HG03039 (cell line): ENCODE data around the gene CHID1.

Source experiments
- ATAC-seq: cut with Tn5 transposase; IDR thresholded peaks from one replicate; pipeline ENCODE4 v1.9.1; 2021; ENCODE audit warnings: mild to moderate bottlenecking, moderate library complexity; ENCODE audit not compliant: unreplicated experiment

The CHID1 gene

GRCh38 chr11:889687-890475 is 20.7 kb downstream of the CHID1 start:
- no peak for ATAC-seq

GRCh38 chr11:889257-889656 is 21.4 kb downstream of the CHID1 start:
- no peak for ATAC-seq

GRCh38 chr11:888310-889212 is 22.0 kb downstream of the CHID1 start:
- ATAC-seq: no peak

- ATAC-seq: no peak
Measured at GRCh38 chr11:887589-887988, 23.0 kb downstream of the CHID1 start.

GRCh38 chr11:886568-886967 is 24.0 kb downstream of the CHID1 start:
- no peak for ATAC-seq

- ATAC-seq: no peak
Measured at GRCh38 chr11:884578-885070, 26.0 kb downstream of the CHID1 start.

- ATAC-seq: no peak
Measured at GRCh38 chr11:883527-883926, 27.1 kb downstream of the CHID1 start.

GRCh38 chr11:882596-882995 is 28.0 kb downstream of the CHID1 start:
- no peak for ATAC-seq

- no peak for ATAC-seq
Measured at GRCh38 chr11:880447-880846, 30.2 kb downstream of the CHID1 start.

GRCh38 chr11:877565-877964 is 33.0 kb downstream of the CHID1 start:
- ATAC-seq: no peak

GRCh38 chr11:876545-876944 is 34.1 kb downstream of the CHID1 start:
- ATAC-seq: no peak

- no peak for ATAC-seq
Measured at GRCh38 chr11:875769-876301, 34.8 kb downstream of the CHID1 start.

- no peak for ATAC-seq
Measured at GRCh38 chr11:875203-875602, 35.4 kb downstream of the CHID1 start.

GRCh38 chr11:873706-874105 is 36.9 kb downstream of the CHID1 start:
- ATAC-seq: no peak

GRCh38 chr11:872799-873198 is 37.8 kb downstream of the CHID1 start:
- no peak for ATAC-seq

GRCh38 chr11:871472-871871 is 39.1 kb downstream of the CHID1 start:
- ATAC-seq: no peak

- ATAC-seq: no peak
Measured at GRCh38 chr11:870418-870817, 40.2 kb downstream of the CHID1 start.

GRCh38 chr11:870127-870413 is 40.5 kb downstream of the CHID1 start:
- ATAC-seq: no peak

GRCh38 chr11:869399-870126 is 41.0 kb downstream of the CHID1 start:
- no peak for ATAC-seq

GRCh38 chr11:868802-869201 is 41.8 kb downstream of the CHID1 start:
- ATAC-seq: no peak

- ATAC-seq: no peak
Measured at GRCh38 chr11:868394-868793, 42.2 kb downstream of the CHID1 start.
